HG03097 (cell line): ENCODE results near the gene HFM1.
"Not testable (repeated sequence)": the region's sequence is repeated elsewhere in the genome, so short reads cannot be mapped to it uniquely, and the experiment has no call there.

Source experiments
- ATAC-seq: cut with Tn5 transposase; IDR thresholded peaks from one replicate; pipeline ENCODE4 v1.9.1; 2021; ENCODE audit not compliant: unreplicated experiment, low FRiP score

HFM1 gene, protein sequence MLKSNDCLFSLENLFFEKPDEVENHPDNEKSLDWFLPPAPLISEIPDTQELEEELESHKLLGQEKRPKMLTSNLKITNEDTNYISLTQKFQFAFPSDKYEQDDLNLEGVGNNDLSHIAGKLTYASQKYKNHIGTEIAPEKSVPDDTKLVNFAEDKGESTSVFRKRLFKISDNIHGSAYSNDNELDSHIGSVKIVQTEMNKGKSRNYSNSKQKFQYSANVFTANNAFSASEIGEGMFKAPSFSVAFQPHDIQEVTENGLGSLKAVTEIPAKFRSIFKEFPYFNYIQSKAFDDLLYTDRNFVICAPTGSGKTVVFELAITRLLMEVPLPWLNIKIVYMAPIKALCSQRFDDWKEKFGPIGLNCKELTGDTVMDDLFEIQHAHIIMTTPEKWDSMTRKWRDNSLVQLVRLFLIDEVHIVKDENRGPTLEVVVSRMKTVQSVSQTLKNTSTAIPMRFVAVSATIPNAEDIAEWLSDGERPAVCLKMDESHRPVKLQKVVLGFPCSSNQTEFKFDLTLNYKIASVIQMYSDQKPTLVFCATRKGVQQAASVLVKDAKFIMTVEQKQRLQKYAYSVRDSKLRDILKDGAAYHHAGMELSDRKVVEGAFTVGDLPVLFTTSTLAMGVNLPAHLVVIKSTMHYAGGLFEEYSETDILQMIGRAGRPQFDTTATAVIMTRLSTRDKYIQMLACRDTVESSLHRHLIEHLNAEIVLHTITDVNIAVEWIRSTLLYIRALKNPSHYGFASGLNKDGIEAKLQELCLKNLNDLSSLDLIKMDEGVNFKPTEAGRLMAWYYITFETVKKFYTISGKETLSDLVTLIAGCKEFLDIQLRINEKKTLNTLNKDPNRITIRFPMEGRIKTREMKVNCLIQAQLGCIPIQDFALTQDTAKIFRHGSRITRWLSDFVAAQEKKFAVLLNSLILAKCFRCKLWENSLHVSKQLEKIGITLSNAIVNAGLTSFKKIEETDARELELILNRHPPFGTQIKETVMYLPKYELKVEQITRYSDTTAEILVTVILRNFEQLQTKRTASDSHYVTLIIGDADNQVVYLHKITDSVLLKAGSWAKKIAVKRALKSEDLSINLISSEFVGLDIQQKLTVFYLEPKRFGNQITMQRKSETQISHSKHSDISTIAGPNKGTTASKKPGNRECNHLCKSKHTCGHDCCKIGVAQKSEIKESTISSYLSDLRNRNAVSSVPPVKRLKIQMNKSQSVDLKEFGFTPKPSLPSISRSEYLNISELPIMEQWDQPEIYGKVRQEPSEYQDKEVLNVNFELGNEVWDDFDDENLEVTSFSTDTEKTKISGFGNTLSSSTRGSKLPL (N-terminal part only)

DNA sequence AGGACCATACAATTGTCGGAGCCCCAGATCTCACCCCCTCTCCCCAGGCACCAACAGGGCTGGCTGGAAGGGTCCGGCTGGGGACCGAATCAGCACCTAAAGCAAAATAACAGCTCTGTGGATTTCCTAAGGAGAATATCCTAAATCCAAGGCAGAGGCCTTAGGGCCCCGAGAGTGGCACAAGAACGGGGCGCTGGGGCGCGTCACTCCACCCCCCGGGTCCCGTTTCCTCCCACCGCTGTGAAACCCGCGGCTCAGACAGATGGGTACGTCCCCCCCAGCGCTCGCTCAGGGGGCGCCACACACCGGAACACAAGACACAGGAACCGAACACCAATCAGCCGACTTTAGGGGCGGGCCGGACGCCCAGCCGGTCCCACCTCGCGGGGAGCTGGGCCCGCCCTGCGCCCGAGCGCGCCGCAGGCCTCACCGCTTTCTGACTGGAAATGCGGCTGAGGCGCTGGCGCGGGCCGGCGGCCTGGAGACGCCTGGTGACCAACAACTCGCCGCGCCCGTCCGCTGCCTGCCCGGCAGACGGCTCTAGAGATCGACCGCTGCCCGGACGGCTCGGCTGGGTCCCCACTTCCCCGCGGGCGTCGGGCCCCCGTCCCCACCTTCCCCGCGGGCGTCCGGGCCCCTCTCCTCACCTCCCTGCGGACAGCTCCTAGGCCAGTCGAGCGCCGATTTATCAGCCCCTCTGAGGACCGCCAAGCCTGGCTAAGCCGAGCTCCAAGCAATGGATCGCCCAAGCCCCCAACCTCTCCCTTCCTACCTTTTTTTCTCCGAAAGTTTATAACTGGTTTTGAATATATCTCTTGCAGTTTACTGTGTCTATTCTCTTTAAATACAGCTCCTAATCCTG, at the start of gene HFM1:
TSS of gene HFM1 (minus strand) at position 687 of the 862 bp plus-strand sequence. CDS start 3,755 bp downstream, outside the sequence.
- peak; percentile 87 for ATAC-seq

DNA sequence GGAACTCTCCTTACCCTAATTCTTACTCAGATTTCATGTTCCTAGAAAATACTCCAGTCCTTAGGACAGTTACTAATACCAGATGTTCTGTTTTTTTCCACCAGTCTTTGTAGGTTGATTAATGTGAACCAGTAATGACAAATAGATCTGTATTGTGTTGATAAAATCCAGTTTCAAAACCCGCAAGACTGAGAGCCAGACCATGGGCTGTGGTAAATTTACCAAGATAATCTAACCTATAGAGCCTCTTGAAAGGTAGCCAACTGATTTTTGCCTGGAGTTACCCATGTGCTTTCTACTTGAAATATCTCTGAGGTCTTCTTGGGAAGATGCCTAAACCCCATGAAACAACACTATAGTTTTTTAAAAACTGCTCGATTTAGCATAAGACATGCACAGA, 49.5 kb upstream of the HFM1 start:
- ATAC-seq = no peak

- no peak for ATAC-seq
Observed at GRCh38 chr1:91450260-91450659, 45.6 kb upstream of the HFM1 start.

GRCh38 chr1:91447782-91448181, 43.1 kb upstream of the HFM1 start:
- ATAC-seq = not testable (repeated sequence)

- ATAC-seq = not testable (repeated sequence)
Observed at GRCh38 chr1:91441980-91442379, 37.3 kb upstream of the HFM1 start.

DNA sequence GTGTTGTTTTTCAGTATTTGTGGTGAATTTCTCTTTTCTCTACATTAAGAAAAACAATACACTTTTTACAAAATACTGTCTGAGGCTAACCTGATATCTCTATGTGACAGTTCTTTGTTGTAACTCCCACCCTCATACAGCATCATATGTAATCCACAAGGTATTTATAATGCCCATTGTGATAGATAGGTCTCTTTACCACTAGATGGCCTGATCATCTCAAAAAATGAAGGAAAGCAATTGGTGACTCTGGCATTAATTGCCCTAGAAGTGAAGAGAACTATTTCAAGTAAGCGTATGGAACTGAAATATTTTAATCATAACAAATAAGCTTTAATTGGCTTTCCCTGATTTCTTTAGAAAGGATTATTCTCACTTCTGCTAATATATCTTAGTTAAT, 36.2 kb upstream of the HFM1 start:
- ATAC-seq = no peak

DNA sequence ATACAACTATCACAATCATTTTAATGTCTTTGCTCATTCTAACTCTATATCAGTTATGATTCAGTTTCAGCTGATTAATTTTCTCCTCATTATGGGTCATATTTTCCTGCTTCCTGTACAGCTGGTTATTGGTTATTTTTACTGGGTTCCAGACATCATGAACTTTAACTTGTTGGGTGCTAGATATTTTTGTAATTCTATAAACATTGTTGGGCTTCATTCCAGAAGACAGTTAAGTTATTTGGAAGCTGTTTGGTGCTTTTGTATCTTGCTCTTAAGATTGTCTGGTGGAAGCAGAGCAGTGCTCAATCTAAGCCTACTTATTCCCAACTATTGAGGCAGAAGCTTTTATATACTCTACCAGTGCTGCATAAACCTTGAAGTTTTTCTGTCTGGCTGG, 34.4 kb upstream of the HFM1 start:
- no peak for ATAC-seq

DNA sequence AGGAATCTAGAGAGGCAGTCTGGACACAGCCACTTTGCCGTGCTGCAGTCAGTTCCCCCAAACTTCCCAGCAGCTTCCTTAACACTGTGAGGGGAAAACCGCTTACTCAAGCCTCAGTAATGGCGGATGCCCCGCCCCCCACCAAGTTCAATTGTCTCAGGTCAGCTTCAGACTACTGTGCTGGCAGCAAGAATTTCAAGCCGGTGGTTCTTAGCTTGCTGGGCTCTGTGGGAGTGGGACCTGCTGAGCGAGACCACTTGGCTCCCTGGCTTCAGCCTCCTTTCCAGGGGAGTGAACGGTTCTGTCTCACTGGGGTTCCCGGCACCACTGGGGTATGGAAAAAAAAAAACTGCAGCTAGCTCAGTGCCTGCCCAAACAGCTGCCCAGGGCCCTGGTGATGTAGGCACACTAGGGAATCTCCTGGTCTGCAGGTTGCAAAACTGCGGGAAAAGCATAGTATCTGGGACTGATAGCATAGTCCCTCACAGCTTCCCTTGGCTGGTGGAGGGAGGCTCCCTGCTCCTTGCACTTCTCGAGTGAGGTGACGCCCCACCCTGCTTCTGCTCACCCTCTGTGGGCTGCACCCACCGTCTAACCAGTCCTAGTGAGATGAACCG, 23.7 kb upstream of the HFM1 start:
- ATAC-seq = no peak

- ATAC-seq = no peak
Observed at GRCh38 chr1:91427741-91428140, 23.1 kb upstream of the HFM1 start.

- ATAC-seq = not testable (repeated sequence)
Observed at GRCh38 chr1:91422523-91422922, 17.9 kb upstream of the HFM1 start.

- no peak for ATAC-seq
Observed at GRCh38 chr1:91412371-91412770, 7.7 kb upstream of the HFM1 start.

DNA sequence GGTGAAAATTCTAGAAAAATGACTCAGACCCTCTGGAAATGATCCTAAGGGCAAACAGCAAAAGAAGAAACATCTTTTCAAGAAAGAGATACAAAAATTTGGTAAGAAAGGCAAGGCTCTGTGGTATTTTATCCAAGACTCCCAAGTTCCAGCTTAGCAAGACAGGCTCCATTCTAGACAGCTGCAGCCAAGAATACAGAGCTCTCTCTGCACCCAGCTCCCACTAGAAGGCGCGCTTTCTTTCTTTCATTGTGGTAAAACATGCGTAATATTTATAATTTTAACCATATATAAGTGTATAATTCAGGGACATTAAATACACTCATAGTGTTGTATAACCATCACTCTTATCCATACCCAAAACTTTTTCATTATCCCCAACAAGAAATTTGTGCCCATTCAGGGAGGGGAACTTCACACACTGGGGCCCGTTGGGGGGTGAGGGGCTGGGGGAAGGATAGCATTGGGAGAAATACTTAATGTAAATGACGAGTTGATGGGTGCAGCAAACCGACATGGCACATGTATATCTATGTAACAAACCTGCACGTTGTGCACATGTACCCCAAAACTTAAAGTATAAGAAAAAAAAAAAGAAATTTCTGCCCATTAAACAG, 2.2 kb upstream of the HFM1 start:
- ATAC-seq = no peak

GRCh38 chr1:91402023-91402422, 2.6 kb downstream of the HFM1 start:
- ATAC-seq = no peak

DNA sequence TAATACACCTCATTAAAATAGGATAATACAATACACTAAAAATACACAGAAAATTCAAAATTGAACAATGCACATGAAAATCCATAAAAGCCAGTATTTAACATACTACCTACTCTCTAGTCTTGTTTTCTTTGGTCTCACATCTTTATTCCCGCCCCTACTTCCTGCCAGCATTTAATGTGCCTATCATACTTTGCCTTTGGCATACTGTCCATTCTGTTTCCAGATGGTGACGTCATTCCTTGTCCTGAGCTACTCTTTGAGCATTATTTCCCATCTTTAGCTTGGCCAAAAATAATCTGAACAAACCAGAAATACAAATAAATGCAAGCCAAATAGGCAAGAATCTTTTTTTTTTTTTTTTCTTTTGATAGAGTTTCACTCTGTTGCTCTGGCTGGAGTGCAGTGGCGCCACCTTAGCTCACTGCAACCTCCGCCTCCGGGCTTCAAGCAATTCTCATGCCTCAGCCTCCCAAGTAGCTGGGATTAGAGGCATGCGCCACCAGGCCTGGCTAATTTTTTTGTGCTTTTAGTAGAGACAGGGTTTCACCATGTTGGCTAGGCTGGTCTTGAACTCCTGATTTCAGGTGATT, 4.4 kb downstream of the HFM1 start:
- ATAC-seq = no peak

- no peak for ATAC-seq
Observed at GRCh38 chr1:91398291-91398690, 6.3 kb downstream of the HFM1 start.

DNA sequence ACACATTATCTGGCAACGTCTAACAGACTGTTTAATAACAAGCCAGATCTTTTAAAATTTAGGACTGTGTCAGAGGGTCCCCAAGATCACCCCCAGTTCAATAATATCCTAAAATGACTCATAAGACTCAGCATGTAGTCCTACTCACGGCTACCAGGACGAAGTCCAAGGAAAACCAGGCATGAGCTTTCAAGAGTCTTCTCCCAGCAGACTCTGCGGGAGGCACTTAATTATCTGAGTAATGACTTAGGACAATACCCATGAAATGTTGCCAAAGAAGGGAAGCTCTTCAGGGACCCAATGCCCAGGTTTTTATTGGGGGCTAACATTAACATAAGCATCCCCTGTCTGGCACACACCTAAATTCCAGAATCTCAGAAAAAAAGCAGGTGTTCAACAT, 7.0 kb downstream of the HFM1 start:
- ATAC-seq = no peak

DNA sequence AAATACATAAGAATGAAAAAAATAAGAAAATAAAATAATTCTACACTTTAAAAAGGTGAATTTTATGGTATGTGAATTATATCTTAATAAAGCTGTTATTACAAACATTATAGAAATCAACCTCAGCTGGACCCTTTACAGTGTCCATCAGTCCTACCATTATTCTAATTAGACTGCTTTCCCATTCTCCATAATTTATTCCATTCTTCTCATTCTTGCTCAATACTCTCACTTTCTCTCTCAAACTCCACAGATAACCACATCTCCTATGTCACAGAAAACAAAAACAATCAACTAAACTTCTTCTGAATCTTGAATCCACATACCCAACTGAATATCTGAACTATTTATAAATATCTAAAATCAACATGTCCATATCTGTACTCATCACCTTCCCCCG, 11.6 kb downstream of the HFM1 start:
- no peak for ATAC-seq

GRCh38 chr1:91386109-91386508, 18.5 kb downstream of the HFM1 start:
- no peak for ATAC-seq

- no peak for ATAC-seq
Observed at GRCh38 chr1:91383456-91383855, 21.2 kb downstream of the HFM1 start.
